PC-9 (cell line): ENCODE results near the gene PRDM16. TPM values are rescaled to one million over a fixed set of nuclear protein-coding genes. Genes with fewer than 3 reads are reported as not detected.

ENCODE experiments used
- BruUV-seq: library from RNA; stranded (reverse); fragments of 400-500 nt; replicated peaks from 2 replicates; lab custom pipeline; 2021; lab: Mats Ljungman, UMichigan
- CTCF ChIA-PET: fragments of 300-600 bp; sonication (Branson Sonifier 250); formaldehyde crosslinking; loops from one replicate; lab custom pipeline; 2022; ENCODE audit warnings: antibody characterized with exemption; lab: Charles Lee
- POLR2A ChIA-PET: fragments of 300-600 bp; sonication (Branson Sonifier 250); formaldehyde crosslinking; loops from one replicate; lab custom pipeline; 2022; ENCODE audit warnings: antibody characterized with exemption; ENCODE audit not compliant: unreplicated experiment; lab: Charles Lee
- DNase-seq, 2 experiments: peaks; one replicate each; pipeline versions ENCODE4 v3.0.0 to v3.0.0-alpha.2; 2015 to 2022; ENCODE audit warnings: mixed read lengths in 1 of 2
- H2AFZ ChIP-seq: fragments of 200-600 bp; sonication (generic); 2 replicates; pipeline ENCODE4 v1.8.1; 2017; ENCODE audit warnings: antibody characterized with exemption
- H3F3A ChIP-seq: fragments of 200-600 bp; sonication (generic); 2 replicates; pipeline ENCODE4 v1.8.1; 2017; ENCODE audit warnings: antibody characterized with exemption, mild to moderate bottlenecking, low read depth; ENCODE audit not compliant: insufficient read depth
- H3K27ac ChIP-seq: fragments of 200-600 bp; sonication (generic); 2 replicates; pipeline ENCODE4 v1.6.1; 2016; ENCODE audit warnings: mixed run types
- H3K27me3 ChIP-seq: fragments of 200-600 bp; sonication (generic); 2 replicates; pipeline ENCODE4 v1.6.1; 2016; ENCODE audit warnings: low read depth, mixed run types; ENCODE audit not compliant: insufficient read depth
- H3K36me3 ChIP-seq: fragments of 200-600 bp; sonication (generic); 2 replicates; pipeline ENCODE4 v1.6.1; 2016; ENCODE audit warnings: low read depth, mixed run types
- H3K4me1 ChIP-seq: fragments of 200-600 bp; sonication (generic); replicated peaks from 2 replicates; pipeline ENCODE4 v1.6.1; 2016; ENCODE audit warnings: mixed run types; ENCODE audit not compliant: insufficient read depth
- H3K4me2 ChIP-seq: fragments of 200-600 bp; sonication (generic); 2 replicates; pipeline ENCODE4 v1.6.1; 2017; ENCODE audit warnings: mixed run types
- H3K4me3 ChIP-seq: fragments of 200-600 bp; sonication (generic); 2 replicates; pipeline ENCODE4 v1.6.1; 2016; ENCODE audit warnings: mixed run types
- H3K79me2 ChIP-seq: fragments of 200-600 bp; sonication (generic); 2 replicates; pipeline ENCODE4 v1.6.1; 2017; ENCODE audit warnings: low read depth, mixed run types
- H3K9me2 ChIP-seq: fragments of 200-600 bp; sonication (generic); 2 replicates; pipeline ENCODE4 v1.8.1; 2017; ENCODE audit warnings: mild to moderate bottlenecking; ENCODE audit not compliant: insufficient read depth
- H3K9me3 ChIP-seq: fragments of 200-600 bp; sonication (generic); 2 replicates; pipeline ENCODE4 v1.8.1; 2016; ENCODE audit warnings: low read depth; ENCODE audit not compliant: insufficient read depth
- H4K20me1 ChIP-seq: fragments of 200-600 bp; sonication (generic); 2 replicates; pipeline ENCODE4 v1.8.1; 2017; ENCODE audit not compliant: insufficient read depth
- CTCF ChIP-seq: fragments of 200-600 bp; sonication (generic); conservative IDR thresholded peaks from 2 replicates; pipeline ENCODE4 v1.6.1; 2017; ENCODE audit warnings: mixed run types, antibody characterized with exemption, mild to moderate bottlenecking, moderate library complexity
- EZH2 ChIP-seq: fragments of 200-600 bp; sonication (generic); IDR thresholded peaks from 2 replicates; pipeline ENCODE4 v1.8.0; 2017; ENCODE audit warnings: antibody characterized with exemption, low read depth
- intact Hi-C: fragments of 100-400 bp; cut with micrococcal nuclease; formaldehyde crosslinking; loops from one replicate; pipeline ENCODE4 v1.10.0; 2022; ENCODE audit not compliant: unreplicated experiment
- total RNA-seq: library from RNA; stranded (reverse); gene quantifications from 2 replicates; pipeline ENCODE4 v1.2.3, GENCODE V29; 2021

Gene PRDM16
- total RNA-seq, 1 experiment from 2014 or later = not detected

GRCh38 chr1:3097861-3098260, 28.9 kb downstream of the PRDM16 start:
- ChIA-PET CTCF (no interaction called here), POLR2A (no interaction called here)
- intact Hi-C loops = no loop called here
- Histone ChIP-seq H3K9me2 (no peaks in the 10 kb centered on the region), H2AFZ (no peak overlapping the region), H3K27me3 (peaks cover 100% of the 10 kb centered on the region), H3K4me3 (no peak overlapping the region), H3K4me2 (no peak overlapping the region), H3K36me3 (no peaks in the 10 kb centered on the region), H3K27ac (no peak overlapping the region), H4K20me1 (no peaks in the 10 kb centered on the region; the same call in 1 of the 2 replicates), H3F3A (no peaks in the 10 kb centered on the region), H3K9me3 (no peaks in the 10 kb centered on the region), H3K79me2 (no peaks in the 10 kb centered on the region), H3K4me1 (no peaks in the 10 kb centered on the region)
- no TSS peak for BruUV-seq
- TF ChIP-seq CTCF (no peak), EZH2 (no peak)
- no peak for DNase-seq

GRCh38 chr1:3099861-3100260, 30.9 kb downstream of the PRDM16 start:
- Histone ChIP-seq H3K27me3 (peaks cover 100% of the 10 kb centered on the region), H3K9me2 (no peaks in the 10 kb centered on the region), H3K27ac (no peak overlapping the region), H3F3A (no peaks in the 10 kb centered on the region), H3K4me2 (no peak overlapping the region), H4K20me1 (no peaks in the 10 kb centered on the region; the same call in 1 of the 2 replicates), H3K4me1 (no peaks in the 10 kb centered on the region), H3K4me3 (no peak overlapping the region), H3K79me2 (no peaks in the 10 kb centered on the region), H3K9me3 (no peaks in the 10 kb centered on the region), H3K36me3 (no peaks in the 10 kb centered on the region), H2AFZ (no peak overlapping the region)
- POLR2A ChIA-PET = no interaction called here
- intact Hi-C loops = no loop called here
- DNase-seq = no peak
- TF ChIP-seq EZH2 (no peak), CTCF (no peak)
- BruUV-seq = no TSS peak
- CTCF ChIA-PET = no interaction called here

- peaks cover 100% of the 10 kb centered on the region for H3K27me3 ChIP-seq
- ChIA-PET POLR2A (no interaction called here), CTCF (no interaction called here)
- H3K4me2 ChIP-seq = no peak overlapping the region
- H3K4me3 ChIP-seq = no peak overlapping the region
- no peaks in the 10 kb centered on the region for H3K9me3 ChIP-seq
- H4K20me1 ChIP-seq = peaks cover 3% of the 10 kb centered on the region; the same call in 1 of the 2 replicates
- no peak for DNase-seq
- no peak overlapping the region for H2AFZ ChIP-seq
- no peaks in the 10 kb centered on the region for H3F3A ChIP-seq
- H3K36me3 ChIP-seq = no peaks in the 10 kb centered on the region
- no peaks in the 10 kb centered on the region for H3K4me1 ChIP-seq
- H3K9me2 ChIP-seq = no peaks in the 10 kb centered on the region
- no TSS peak for BruUV-seq
- intact Hi-C loops = no loop called here
- TF ChIP-seq EZH2 = no peak
- TF ChIP-seq CTCF = no peak
- no peak overlapping the region for H3K27ac ChIP-seq
- H3K79me2 ChIP-seq = no peaks in the 10 kb centered on the region
Observed at GRCh38 chr1:3101124-3101939, 32.3 kb downstream of the PRDM16 start.
